ENCODE measurements around the gene ELAPOR2.

DNA sequence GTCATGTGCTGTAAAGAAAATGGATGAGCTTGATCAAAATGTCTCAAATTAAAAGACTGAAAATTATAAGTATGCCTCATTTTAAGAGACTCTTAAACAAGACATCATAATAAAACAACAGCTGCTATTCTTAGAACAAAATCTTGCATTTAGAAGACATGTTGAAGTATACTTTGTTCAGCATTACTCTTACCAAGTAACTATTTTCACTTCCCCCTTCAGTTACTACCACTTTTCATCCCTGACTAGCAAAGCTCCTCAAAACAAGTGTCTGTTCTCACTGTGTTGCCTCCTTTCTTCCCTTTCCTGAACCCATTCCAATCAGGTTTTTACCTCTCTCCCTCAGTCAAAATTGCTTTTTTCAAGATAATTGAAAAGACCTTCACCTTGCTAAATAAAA lies 31.6 kb downstream of the ELAPOR2 start:
- TF ChIP-seq CHD1 (IDR thresholded peaks at IDR 0.05; ENCODE audit: low read depth, low read length) (no peak), RFX5 (IDR thresholded peaks at IDR 0.05; ENCODE audit: low read depth, low read length) (no peak), MAFK (IDR thresholded peaks at IDR 0.05; ENCODE audit: low read depth, low read length) (no peak), POLR2A (IDR thresholded peaks at IDR 0.05; ENCODE audit: low read depth, low read length) (no peak)
- TF ChIP-seq, protein P1, sequence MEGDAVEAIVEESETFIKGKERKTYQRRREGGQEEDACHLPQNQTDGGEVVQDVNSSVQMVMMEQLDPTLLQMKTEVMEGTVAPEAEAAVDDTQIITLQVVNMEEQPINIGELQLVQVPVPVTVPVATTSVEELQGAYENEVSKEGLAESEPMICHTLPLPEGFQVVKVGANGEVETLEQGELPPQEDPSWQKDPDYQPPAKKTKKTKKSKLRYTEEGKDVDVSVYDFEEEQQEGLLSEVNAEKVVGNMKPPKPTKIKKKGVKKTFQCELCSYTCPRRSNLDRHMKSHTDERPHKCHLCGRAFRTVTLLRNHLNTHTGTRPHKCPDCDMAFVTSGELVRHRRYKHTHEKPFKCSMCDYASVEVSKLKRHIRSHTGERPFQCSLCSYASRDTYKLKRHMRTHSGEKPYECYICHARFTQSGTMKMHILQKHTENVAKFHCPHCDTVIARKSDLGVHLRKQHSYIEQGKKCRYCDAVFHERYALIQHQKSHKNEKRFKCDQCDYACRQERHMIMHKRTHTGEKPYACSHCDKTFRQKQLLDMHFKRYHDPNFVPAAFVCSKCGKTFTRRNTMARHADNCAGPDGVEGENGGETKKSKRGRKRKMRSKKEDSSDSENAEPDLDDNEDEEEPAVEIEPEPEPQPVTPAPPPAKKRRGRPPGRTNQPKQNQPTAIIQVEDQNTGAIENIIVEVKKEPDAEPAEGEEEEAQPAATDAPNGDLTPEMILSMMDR (conservative IDR thresholded peaks at IDR 0.05; ENCODE audit: low read depth, low read length): no peak
